ENCODE data around the gene CHST3.
"Not testable (repeated sequence)": the region's sequence is repeated elsewhere in the genome, so short reads cannot be mapped to it uniquely, and the experiment has no call there.

The CHST3 gene

GRCh38 chr10:71964098-71964742 is at the start of gene CHST3:
Gene CHST3 (plus strand): TSS chr10:71964395. CDS start chr10:72005843, 41,448 bp downstream.
- no peak for DNase-seq

- no peak for DNase-seq
Observed at GRCh38 chr10:71916827-71917226, 47.4 kb upstream of the CHST3 start.

- DNase-seq: no peak
Observed at GRCh38 chr10:71918992-71919391, 45.2 kb upstream of the CHST3 start.

- not testable (repeated sequence) for DNase-seq
Observed at GRCh38 chr10:71919956-71920539, 44.1 kb upstream of the CHST3 start.

- no peak for DNase-seq
Observed at GRCh38 chr10:71920540-71921323, 43.5 kb upstream of the CHST3 start.

GRCh38 chr10:71921324-71922027 is 42.7 kb upstream of the CHST3 start:
- no peak for DNase-seq

GRCh38 chr10:71923138-71923692 is 41.0 kb upstream of the CHST3 start:
- no peak for DNase-seq

GRCh38 chr10:71924771-71925170 is 39.4 kb upstream of the CHST3 start:
- DNase-seq: no peak

GRCh38 chr10:71927159-71927558 is 37.0 kb upstream of the CHST3 start:
- no peak for DNase-seq

- DNase-seq: no peak
Observed at GRCh38 chr10:71927776-71928592, 36.2 kb upstream of the CHST3 start.

GRCh38 chr10:71931295-71931694 is 32.9 kb upstream of the CHST3 start:
- DNase-seq: no peak

- no peak for DNase-seq
Observed at GRCh38 chr10:71933651-71934050, 30.5 kb upstream of the CHST3 start.

- DNase-seq: no peak
Observed at GRCh38 chr10:71938211-71938610, 26.0 kb upstream of the CHST3 start.

GRCh38 chr10:71939304-71939703 is 24.9 kb upstream of the CHST3 start:
- DNase-seq: no peak

GRCh38 chr10:71939861-71940474 is 24.2 kb upstream of the CHST3 start:
- no peak for DNase-seq

GRCh38 chr10:71940752-71941151 is 23.4 kb upstream of the CHST3 start:
- DNase-seq: no peak

GRCh38 chr10:71941318-71941717 is 22.9 kb upstream of the CHST3 start:
- DNase-seq: no peak

GRCh38 chr10:71945819-71946474 is 18.2 kb upstream of the CHST3 start:
- DNase-seq: no peak

GRCh38 chr10:71946700-71947099 is 17.5 kb upstream of the CHST3 start:
- DNase-seq: no peak

- DNase-seq: no peak
Observed at GRCh38 chr10:71948496-71949067, 15.6 kb upstream of the CHST3 start.

- DNase-seq: no peak
Observed at GRCh38 chr10:71950683-71951082, 13.5 kb upstream of the CHST3 start.
